BJ (cell line): ENCODE results near the gene MFAP5. TPM values are rescaled to one million over a fixed set of nuclear protein-coding genes. Genes with fewer than 3 reads are reported as not detected.

Experiments
- CTCF ChIA-PET: fragments of 350-600 bp; formaldehyde crosslinking; extraction: SDS; loops from one replicate; lab custom pipeline; 2021; ENCODE audit warnings: antibody characterized with exemption, inconsistent platforms; lab: Yijun Ruan, JAX
- POLR2A ChIA-PET: fragments of 300-600 bp; sonication (Branson Sonifier 250); formaldehyde crosslinking; extraction: SDS; loops from one replicate; lab custom pipeline; 2021; ENCODE audit warnings: antibody characterized with exemption; lab: Charles Lee
- DNase-seq: peaks from one replicate; pipeline ENCODE4 v3.0.0-alpha.2; 2011; ENCODE audit warnings: low read depth
- H3K27me3 ChIP-seq: 2 replicates; pipeline ENCODE4 v1.6.0; 2011; ENCODE audit warnings: low read length; ENCODE audit not compliant: control insufficient read depth, insufficient read depth
- H3K36me3 ChIP-seq: 2 replicates; pipeline ENCODE4 v1.5.1; 2011; ENCODE audit warnings: low read length; ENCODE audit not compliant: control insufficient read depth, insufficient read depth
- H3K4me3 ChIP-seq: 2 replicates; pipeline ENCODE4 v1.5.1; 2011; ENCODE audit warnings: low read depth, mild to moderate bottlenecking, control low read depth, low read length
- polyA plus RNA-seq: library from polyadenylated mRNA; depleted of rRNA; stranded (reverse); fragments of >200 nt; gene quantifications from 2 replicates; pipeline ENCODE4 v1.2.3, GENCODE V29; 2011
- TF ChIP-seq, protein P1 (sequence below): IDR thresholded peaks from 2 replicates; pipeline ENCODE4 v1.5.1; 2011; ENCODE audit warnings: low read depth, mild to moderate bottlenecking, control low read depth, inconsistent platforms, low read length, moderate library complexity; ENCODE audit not compliant: insufficient read depth

MFAP5 gene
- polyA plus RNA-seq, 1 experiment: 172 TPM

DNA sequence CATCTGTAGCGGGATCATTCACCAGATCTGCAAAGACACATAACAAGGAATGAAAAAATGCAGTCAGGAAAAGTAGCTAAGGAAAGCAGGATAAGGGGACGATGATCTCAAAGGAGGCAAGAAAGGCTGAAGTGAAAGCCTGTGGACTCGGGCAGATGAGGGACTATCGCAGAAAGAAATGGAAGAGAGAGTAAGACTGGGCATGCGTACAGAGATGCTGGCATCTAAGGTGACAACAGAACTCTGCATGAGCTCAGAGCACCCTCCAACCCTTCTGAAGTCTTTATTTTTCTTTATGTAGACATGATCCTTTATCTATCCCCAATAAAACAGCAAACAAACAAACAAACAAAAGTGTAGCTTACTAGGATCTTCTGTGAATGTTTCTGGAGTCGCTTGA lies 7.2 kb downstream of the MFAP5 start:
- CTCF ChIA-PET: interaction anchor here (0.9 to 2.9 kb wide), 6 partner anchors 21 to 384 kb away, joined by 3 to 10 read pairs (median 6); no protein-coding TSS in a partner anchor
- no peak for DNase-seq
- H3K36me3 ChIP-seq: no peaks in the 10 kb centered on the region
- TF ChIP-seq, protein P1, sequence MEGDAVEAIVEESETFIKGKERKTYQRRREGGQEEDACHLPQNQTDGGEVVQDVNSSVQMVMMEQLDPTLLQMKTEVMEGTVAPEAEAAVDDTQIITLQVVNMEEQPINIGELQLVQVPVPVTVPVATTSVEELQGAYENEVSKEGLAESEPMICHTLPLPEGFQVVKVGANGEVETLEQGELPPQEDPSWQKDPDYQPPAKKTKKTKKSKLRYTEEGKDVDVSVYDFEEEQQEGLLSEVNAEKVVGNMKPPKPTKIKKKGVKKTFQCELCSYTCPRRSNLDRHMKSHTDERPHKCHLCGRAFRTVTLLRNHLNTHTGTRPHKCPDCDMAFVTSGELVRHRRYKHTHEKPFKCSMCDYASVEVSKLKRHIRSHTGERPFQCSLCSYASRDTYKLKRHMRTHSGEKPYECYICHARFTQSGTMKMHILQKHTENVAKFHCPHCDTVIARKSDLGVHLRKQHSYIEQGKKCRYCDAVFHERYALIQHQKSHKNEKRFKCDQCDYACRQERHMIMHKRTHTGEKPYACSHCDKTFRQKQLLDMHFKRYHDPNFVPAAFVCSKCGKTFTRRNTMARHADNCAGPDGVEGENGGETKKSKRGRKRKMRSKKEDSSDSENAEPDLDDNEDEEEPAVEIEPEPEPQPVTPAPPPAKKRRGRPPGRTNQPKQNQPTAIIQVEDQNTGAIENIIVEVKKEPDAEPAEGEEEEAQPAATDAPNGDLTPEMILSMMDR: no peak
- H3K27me3 ChIP-seq: no peaks in the 10 kb centered on the region
- H3K4me3 ChIP-seq: no peak overlapping the region
- POLR2A ChIA-PET: no interaction called here

DNA sequence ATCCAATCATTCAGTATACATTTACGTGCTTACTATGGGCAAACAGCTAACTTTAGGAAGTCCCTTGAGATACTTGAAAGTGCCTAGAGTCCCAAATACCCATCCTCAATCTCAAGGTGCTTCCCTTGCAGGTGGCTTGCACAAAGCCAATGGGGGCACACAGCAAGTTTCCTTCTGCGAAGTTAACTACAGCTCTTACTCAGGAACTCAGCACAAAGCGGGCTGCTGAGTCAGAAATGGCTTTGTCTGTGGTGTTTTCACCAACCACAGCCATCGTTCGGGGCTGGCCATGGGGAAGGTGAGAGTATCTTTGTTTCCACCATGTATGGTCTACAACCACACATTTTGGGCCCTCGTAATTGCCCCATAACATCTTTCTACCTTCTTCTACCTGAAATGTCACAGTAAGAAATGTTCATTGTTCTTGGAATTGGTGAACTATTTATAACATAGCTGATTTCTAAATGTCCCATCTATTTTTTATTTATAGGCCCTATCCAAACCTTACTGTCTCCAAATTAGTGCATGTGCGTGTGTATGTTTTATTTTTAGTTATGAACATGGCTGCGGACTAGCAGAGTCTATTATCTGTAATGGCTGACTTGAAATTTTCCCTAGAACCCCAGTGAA lies 13.9 kb downstream of the MFAP5 start:
- POLR2A ChIA-PET: no interaction called here
- CTCF ChIA-PET: interaction anchor here (0.6 to 1.1 kb wide), 4 partner anchors 9 to 202 kb away, joined by 3 to 5 read pairs (median 4); no protein-coding TSS in a partner anchor
- DNase-seq: no peak
- Histone ChIP-seq H3K36me3 (no peaks in the 10 kb centered on the region), H3K27me3 (no peaks in the 10 kb centered on the region), H3K4me3 (no peak overlapping the region)
- TF ChIP-seq, protein P1: no peak

GRCh38 chr12:8647968-8648367 lies 14.7 kb downstream of the MFAP5 start:
- CTCF ChIA-PET: interaction anchor here (0.6 to 1.1 kb wide), 3 partner anchors 11 to 203 kb away, joined by 3 to 4 read pairs (median 4); no protein-coding TSS in a partner anchor
- no peaks in the 10 kb centered on the region for H3K27me3 ChIP-seq
- TF ChIP-seq, protein P1: no peak
- no peak for DNase-seq
- H3K36me3 ChIP-seq: no peaks in the 10 kb centered on the region
- POLR2A ChIA-PET: no interaction called here
- H3K4me3 ChIP-seq: no peak overlapping the region

DNA sequence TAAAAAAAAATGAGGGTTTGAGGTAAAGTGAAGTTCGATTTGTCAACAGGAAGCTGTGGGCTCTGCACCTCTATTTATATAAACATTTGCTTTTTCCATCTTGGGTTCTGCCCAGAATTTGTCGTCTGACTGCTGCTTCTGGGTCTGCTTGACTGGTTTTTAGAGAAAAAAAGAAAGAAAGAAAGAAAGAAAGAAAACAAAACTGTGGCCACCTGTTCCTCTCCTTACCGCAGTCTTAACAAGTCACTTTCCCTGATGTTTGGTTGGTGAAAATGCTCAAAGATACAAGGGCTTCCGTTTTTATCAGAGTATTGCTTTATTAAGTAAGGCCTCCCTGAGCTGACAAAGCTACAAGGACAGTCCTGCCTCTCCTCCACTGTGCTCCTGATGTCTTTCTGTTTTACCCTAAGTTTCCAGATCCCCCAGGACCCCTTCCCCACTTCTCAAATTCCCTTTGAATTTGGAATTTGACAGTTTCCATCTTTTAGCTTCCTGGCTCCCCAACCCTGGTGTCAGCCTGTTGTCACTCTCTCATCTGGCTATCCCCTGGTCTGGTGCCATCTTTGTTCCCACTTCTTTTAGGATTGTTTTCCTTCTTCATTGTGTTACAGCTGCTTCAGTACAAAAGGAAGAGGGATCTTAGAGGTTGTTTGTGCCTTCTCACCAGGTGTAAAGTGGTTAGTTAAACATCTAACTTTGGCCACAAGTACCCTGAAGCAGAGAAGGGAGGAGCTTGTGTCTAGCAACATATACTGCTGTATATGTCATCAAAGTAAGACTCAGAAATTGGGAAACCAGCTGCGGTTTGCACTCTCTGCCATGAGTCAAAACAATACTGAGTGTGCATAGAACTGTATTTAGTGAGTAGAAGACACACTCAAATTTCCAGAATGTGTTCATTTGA lies 18.0 kb downstream of the MFAP5 start:
- CTCF ChIA-PET: interaction anchor here (1.0 kb wide), 3 partner anchors 16 to 405 kb away, joined by 3 read pairs; partner anchors contain the start of gene M6PR

More for the DNA sequence above, 18.0 kb downstream of the MFAP5 start:
- Histone ChIP-seq H3K36me3 (no peaks in the 10 kb centered on the region), H3K4me3 (no peak overlapping the region), H3K27me3 (no peaks in the 10 kb centered on the region)
- TF ChIP-seq, protein P1: no peak
- no peak for DNase-seq
- POLR2A ChIA-PET: interaction anchor here (0.6 kb wide), 1 partner anchor 419 kb away, joined by 3 read pairs; no protein-coding TSS in a partner anchor
